Body of pancreas (tissue), 4 donors: ENCODE data around the gene TNKS2. TPM values are rescaled to one million over a fixed set of nuclear protein-coding genes. Genes with fewer than 3 reads are reported as not detected.

Source experiments
- ATAC-seq: fragments of 150-250 bp; one replicate; pipeline ENCODE4 v1.9.1; 2016
- DNase-seq, 4 donors: peaks; one replicate each; pipeline ENCODE4 v3.0.0-alpha.2; 2019
- H3K27ac ChIP-seq, 4 donors: fragments of 200-600 bp; sonication (generic); 1 replicate in 3 of 4; 2 replicates in 1 of 4; pipeline versions ENCODE4 v1.5.1 to v1.6.1; 2016 to 2019; ENCODE audit warnings: mild to moderate bottlenecking in 1 of 4, mixed read lengths in 1 of 4, moderate library complexity in 1 of 4
- H3K27me3 ChIP-seq, 2 donors: fragments of 200-600 bp; sonication (generic); one replicate each; pipeline ENCODE4 v1.6.0; 2016; ENCODE audit warnings: mild to moderate bottlenecking in 1 of 2
- H3K36me3 ChIP-seq, 2 donors: fragments of 200-600 bp; sonication (generic); replicated peaks in 1 of 2; 2 replicates each; pipeline ENCODE4 v1.5.1; 2016; ENCODE audit warnings: low read depth in 2 of 2; ENCODE audit not compliant: insufficient read depth in 1 of 2
- H3K4me1 ChIP-seq: fragments of 200-600 bp; sonication (generic); one replicate; pipeline ENCODE4 v1.6.0; 2016
- H3K4me3 ChIP-seq, 2 donors: fragments of 200-600 bp; sonication (generic); 1 replicate in 1 of 2; 2 replicates in 1 of 2; pipeline ENCODE4 v1.5.1; 2016 to 2019
- H3K9me3 ChIP-seq, 3 donors: fragments of 200-600 bp; sonication (generic); 1 replicate in 2 of 3; 2 replicates in 1 of 3; pipeline ENCODE4 v1.5.1; 2016
- POLR2A ChIP-seq, 3 donors: fragments of 450-650 bp; IDR thresholded peaks; one replicate each; pipeline ENCODE4 v1.6.1; 2016; ENCODE audit warnings: antibody characterized with exemption in 3 of 3, mild to moderate bottlenecking in 2 of 3
- WGBS, 2 donors: methylation state at CpG; one replicate each; pipeline ENCODE4 v1.1.5; 2017; 5-methylcytosine and 5-hydroxymethylcytosine counted together
- intact Hi-C: fragments of 100-400 bp; cut with DNase I; formaldehyde crosslinking; loops from one replicate; pipeline ENCODE4 v1.15.1; 2023
- total RNA-seq, 2 donors: library from RNA; depleted of rRNA; stranded (reverse); fragments of >200 nt; gene quantifications; one replicate each; pipeline ENCODE4 v1.1.0, GENCODE V29; 2016
- TF ChIP-seq, protein P1 (sequence below), 7 experiments: fragments of 450-650 bp in 4 of 7; fragments of 200-600 bp in 3 of 7; sonication (generic) in 3 of 7; IDR thresholded peaks; one replicate each; pipeline ENCODE4 v1.5.1; 2016 to 2019; ENCODE audit warnings: antibody characterized with exemption in 7 of 7

The TNKS2 gene
- total RNA-seq, 2 donors from 2014 or later = 23.4 to 29.6 TPM

DNA sequence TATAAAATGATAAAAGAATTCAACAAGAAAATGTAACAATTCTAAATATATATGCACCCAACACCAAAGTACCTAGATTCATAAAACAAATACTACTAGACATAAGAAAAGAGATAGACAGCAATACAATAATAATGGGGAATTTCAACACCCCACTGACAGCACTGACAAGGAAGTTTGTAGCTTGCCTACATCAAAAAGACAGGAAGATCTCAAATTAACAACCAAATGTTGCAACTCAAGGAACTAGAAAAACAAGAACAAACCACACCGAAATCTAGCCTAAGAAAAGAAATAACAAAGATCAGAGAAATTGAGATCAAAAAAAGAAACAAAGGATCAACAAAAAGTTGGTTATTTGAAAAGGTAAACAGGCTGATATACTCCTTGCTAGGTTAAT is 36.5 kb upstream of the TNKS2 start:
- no peak overlapping the region for H3K27ac ChIP-seq
- 58 to 60% methylated on average over 1 of the region's 1 CpG for WGBS, 2 donors
- H3K36me3 ChIP-seq = no peaks in the 10 kb centered on the region
- TF ChIP-seq POLR2A (IDR thresholded peaks at IDR 0.05) = no peak
- TF ChIP-seq, protein P1, sequence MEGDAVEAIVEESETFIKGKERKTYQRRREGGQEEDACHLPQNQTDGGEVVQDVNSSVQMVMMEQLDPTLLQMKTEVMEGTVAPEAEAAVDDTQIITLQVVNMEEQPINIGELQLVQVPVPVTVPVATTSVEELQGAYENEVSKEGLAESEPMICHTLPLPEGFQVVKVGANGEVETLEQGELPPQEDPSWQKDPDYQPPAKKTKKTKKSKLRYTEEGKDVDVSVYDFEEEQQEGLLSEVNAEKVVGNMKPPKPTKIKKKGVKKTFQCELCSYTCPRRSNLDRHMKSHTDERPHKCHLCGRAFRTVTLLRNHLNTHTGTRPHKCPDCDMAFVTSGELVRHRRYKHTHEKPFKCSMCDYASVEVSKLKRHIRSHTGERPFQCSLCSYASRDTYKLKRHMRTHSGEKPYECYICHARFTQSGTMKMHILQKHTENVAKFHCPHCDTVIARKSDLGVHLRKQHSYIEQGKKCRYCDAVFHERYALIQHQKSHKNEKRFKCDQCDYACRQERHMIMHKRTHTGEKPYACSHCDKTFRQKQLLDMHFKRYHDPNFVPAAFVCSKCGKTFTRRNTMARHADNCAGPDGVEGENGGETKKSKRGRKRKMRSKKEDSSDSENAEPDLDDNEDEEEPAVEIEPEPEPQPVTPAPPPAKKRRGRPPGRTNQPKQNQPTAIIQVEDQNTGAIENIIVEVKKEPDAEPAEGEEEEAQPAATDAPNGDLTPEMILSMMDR (IDR thresholded peaks at IDR 0.05) = no peak
- H3K4me1 ChIP-seq = no peaks in the 10 kb centered on the region
- no peak overlapping the region for H3K4me3 ChIP-seq
- intact Hi-C loops = loop anchor here (5.0 kb wide), 1 partner anchor 151 kb away; no protein-coding TSS in a partner anchor
- H3K9me3 ChIP-seq = no peaks in the 10 kb centered on the region
- no peak for ATAC-seq
- no peak for DNase-seq
- H3K27me3 ChIP-seq = no peaks in the 10 kb centered on the region

GRCh38 chr10:91762878-91763277 is 35.3 kb upstream of the TNKS2 start:
- 88 to 95% methylated on average over 1 of the region's 1 CpG for WGBS, 2 donors
- H3K4me3 ChIP-seq = no peak overlapping the region
- no peaks in the 10 kb centered on the region for H3K36me3 ChIP-seq
- H3K27ac ChIP-seq = no peak overlapping the region
- no peaks in the 10 kb centered on the region for H3K27me3 ChIP-seq
- no peak for DNase-seq
- H3K4me1 ChIP-seq = no peaks in the 10 kb centered on the region
- intact Hi-C loops = loop anchor here (5.0 kb wide), 1 partner anchor 149 kb away; no protein-coding TSS in a partner anchor
- no peaks in the 10 kb centered on the region for H3K9me3 ChIP-seq
- ATAC-seq = no peak
- no peak for TF ChIP-seq POLR2A (IDR thresholded peaks at IDR 0.05)
- TF ChIP-seq, protein P1 (IDR thresholded peaks at IDR 0.05) = no peak

DNA sequence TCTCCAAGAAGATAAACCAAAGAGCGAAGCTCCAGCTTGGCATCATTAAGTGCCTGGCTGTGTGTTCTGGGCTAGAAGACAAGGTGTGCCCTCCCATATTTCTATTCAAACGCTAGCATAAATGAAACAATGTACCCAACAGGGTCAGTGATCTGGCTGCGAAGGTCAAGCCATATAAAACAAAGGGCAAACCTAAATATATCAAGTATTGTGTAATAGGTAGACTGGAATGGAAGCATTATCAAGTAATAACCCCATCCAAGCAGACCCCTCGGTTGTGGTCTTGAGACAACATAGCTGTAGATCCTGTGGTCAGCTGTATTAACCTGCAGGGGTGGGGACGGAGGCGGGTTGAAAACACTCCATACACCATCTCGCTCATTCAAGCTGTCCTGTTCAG is 31.6 kb upstream of the TNKS2 start:
- H3K27me3 ChIP-seq = no peaks in the 10 kb centered on the region
- TF ChIP-seq, protein P1 (IDR thresholded peaks at IDR 0.05) = no peak
- no peak for TF ChIP-seq POLR2A (IDR thresholded peaks at IDR 0.05)
- ATAC-seq = no peak
- H3K27ac ChIP-seq = no peak overlapping the region
- no peak overlapping the region for H3K4me3 ChIP-seq
- no peaks in the 10 kb centered on the region for H3K36me3 ChIP-seq
- intact Hi-C loops = no loop called here
- H3K9me3 ChIP-seq = no peaks in the 10 kb centered on the region
- no peaks in the 10 kb centered on the region for H3K4me1 ChIP-seq
- 83 to 85% methylated on average over 7 of the region's 7 CpGs for WGBS, 2 donors
- no peak for DNase-seq

DNA sequence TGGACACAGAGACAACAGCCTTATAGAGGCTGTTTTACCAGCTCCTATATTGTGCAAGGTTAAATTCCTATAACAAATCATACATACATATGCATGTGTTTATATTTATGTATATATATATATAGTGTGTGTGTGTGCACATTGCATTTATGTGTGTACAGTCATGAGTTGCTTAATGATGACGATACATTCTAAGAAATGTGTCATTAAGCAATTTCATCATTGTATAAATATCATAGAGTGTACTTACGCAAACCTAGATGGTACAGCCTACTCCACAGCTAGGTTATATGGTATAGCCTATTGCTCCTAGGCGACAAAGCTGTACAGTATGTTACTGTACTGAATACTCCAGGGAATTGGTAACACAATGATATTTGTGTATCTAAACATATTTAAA is 30.1 kb upstream of the TNKS2 start:
- no peak for ATAC-seq
- WGBS, 2 donors = 70 to 73% methylated on average over 3 of the region's 3 CpGs
- Histone ChIP-seq H3K27ac (no peak overlapping the region), H3K9me3 (no peaks in the 10 kb centered on the region), H3K4me1 (no peaks in the 10 kb centered on the region), H3K36me3 (no peaks in the 10 kb centered on the region), H3K4me3 (no peak overlapping the region), H3K27me3 (no peaks in the 10 kb centered on the region)
- DNase-seq = no peak
- TF ChIP-seq POLR2A (IDR thresholded peaks at IDR 0.05) = no peak
- TF ChIP-seq, protein P1 (IDR thresholded peaks at IDR 0.05) = no peak
- intact Hi-C loops = no loop called here

GRCh38 chr10:91771907-91772306 is 26.3 kb upstream of the TNKS2 start:
- no peaks in the 10 kb centered on the region for H3K4me1 ChIP-seq
- no peaks in the 10 kb centered on the region for H3K9me3 ChIP-seq
- no peaks in the 10 kb centered on the region for H3K36me3 ChIP-seq
- H3K27me3 ChIP-seq = no peaks in the 10 kb centered on the region
- no peak overlapping the region for H3K4me3 ChIP-seq
- ATAC-seq (no peak), DNase-seq (no peak)
- intact Hi-C loops = no loop called here
- no peak overlapping the region for H3K27ac ChIP-seq
- no peak for TF ChIP-seq POLR2A (IDR thresholded peaks at IDR 0.05)
- TF ChIP-seq, protein P1 (IDR thresholded peaks at IDR 0.05) = no peak
- 50 to 69% methylated on average over 1 of the region's 1 CpG for whole genome bisulfite sequencing, 2 donors
